ENCODE results near the gene CHRM2.

CHRM2 gene

DNA sequence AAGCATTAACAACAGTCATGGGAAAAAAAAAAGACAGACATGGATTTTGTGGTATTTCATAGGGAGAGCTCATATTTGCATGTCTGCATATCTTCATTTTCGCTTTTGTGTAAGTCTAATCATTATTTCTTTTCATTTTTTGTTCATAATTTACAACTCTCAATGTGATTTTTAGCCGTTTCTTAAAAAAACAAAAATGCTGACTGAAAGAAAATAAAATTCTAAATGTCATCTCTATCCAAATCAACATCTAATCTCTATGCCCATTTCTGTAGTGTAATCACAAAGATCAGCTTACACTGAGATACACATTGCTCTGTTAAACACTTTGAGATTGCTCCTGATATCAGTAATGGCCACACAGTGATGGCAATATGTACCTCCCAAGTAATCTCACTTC lies 29.2 kb downstream of the CHRM2 start:
- no peak for DNase-seq

DNA sequence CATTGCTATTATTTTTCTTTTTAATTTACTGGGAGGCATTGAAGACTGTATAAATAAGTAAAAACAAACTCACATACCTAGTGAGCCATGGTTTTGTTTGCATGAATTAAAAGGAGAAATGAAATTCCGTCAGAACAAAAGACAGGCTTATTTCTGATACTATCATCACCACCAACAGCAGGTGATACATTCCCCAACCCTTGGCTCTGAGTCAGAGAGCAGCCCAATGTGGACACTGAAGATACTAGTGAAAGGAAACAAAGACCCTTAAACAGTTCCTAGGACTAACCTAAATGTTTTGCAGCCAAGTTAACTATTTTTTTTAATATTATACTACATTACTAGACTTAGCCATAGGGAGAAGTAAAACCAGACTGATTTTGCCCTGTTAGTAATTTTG lies 31.6 kb downstream of the CHRM2 start:
- DNase-seq: no peak

DNA sequence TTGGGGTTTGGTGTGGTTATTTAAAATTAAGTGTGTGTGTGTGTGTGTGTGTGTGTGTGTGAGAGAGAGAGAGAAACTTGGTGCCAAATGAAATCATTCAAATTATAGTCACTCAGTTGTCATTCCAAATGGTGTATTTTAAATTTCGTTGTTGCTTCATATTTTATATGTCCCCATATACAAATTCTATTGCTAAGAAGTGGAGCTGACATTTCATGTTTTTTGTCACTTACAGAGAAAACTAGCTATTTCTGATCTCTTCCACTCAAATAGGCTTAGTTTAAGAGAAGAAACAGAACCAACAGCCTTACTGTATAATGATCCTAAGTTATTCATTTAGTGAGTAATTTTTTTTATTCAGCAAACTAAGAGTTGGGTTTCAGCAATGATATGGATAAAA lies 42.3 kb downstream of the CHRM2 start:
- DNase-seq: no peak

DNA sequence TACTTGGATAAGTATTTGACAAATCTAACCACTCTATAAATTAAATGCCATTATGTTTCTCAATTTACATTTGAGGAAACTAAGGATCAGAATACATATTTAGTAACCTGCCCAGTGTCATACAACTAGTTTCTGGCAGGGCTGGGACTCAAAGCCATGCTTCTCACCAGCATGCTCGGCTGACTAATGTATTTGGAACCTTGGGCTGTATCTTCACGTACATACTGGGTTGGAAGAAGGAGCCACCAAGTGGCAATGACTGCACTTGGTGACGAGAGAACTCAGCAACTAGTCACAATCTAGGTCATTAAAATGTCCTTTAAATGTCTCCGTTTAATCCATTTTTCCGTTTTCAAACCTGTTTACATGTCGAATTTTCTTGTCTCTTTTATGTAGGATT lies 42.9 kb downstream of the CHRM2 start:
- DNase-seq: no peak

DNA sequence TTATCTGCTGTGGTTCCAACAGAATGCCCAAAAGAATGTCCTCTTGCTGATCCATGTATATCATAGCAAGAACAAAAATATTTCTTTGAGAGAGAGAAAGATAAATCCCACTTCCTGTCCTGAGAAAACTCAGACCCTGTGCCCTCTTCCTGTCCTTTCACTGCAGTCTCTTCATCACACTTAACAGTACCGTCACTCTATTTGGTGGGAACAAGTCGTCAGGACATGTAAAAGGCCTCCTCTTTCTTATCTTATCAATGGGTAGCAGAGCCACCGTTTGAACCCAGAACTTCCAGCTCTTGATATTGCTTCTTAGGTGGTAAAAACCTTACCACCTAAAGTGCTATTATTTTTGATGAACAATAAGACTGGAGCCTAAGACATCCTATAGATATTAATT lies 43.9 kb downstream of the CHRM2 start:
- no peak for DNase-seq

DNA sequence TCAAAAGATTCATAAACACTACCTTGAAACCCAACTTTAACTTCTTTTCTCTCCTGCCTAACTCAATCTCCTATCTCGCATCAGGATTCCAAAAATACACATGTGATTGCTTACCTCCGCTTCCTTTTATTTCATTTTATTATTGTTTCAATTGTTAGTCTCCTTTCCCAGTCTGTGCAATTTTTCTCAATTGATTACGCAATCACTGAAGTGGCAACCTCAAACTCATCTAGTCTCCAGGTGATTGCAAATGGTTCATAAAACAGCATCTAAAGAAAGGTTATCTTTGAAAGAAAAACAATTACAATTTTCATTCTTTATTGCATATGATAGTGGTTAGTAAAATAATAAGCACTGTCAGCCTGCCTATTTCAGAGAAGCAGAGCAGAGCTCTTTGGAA lies 45.6 kb downstream of the CHRM2 start:
- DNase-seq: no peak

DNA sequence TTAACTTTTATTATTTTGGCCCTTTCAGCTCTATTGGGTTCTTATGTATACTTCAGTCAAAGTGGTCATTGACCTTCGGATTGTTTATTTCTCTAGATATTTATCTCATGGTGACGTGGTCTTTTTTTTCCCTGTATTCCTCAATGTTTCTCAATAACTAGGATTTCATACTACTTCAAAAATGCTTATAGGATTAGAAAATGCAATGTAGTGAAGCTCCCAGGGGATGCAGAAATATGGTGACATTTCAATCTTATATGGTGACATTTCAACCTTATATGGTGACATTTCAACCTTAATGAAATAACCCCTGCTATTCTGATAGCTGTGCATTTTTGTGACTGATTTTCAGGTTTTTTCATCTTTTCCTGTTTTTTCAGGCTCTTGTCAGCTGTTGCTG lies 51.4 kb downstream of the CHRM2 start:
- DNase-seq: no peak

DNA sequence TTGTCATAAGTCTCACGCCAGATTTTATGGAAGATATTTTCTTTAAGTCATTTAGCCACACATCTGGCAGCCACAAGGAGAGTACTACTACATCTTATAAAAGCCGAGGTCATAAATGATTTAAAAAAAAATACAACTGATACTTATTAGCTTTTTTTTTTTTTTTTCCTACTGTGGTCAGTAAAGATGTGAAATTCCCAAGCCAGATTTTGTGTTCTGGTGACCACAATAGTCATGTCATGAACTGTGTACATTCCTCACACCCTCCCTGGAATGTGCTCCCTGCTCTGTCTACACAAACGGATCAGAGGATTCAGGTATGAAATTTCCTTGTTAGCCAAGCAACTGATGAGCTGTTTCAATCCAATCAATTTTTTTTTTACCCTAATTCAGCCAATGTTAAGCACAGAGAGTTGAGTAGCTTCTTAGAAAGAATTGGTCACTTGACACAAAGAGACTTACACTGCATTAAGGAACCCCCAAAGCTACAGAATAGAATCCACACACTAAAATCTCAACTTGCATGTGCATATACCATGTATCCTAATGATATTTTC lies 54.7 kb downstream of the CHRM2 start:
- DNase-seq: no peak

DNA sequence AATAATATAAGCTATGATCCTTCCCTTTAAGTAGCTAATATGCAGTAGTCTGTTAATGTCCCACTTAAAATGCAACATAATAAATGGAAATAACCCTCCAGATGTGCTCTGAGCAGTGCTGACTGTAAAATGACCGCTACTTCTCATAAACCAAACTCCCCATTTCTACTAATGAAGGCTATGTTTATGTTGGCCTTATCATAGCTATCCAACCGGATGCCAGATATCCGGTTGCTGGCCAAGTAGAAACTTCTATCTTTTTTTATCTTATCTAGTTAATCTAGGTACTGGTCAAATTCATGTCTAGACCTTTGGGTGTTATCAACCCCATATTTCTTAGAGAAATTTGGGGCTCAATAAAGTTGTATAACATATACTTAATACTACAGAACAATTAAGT lies 56.6 kb downstream of the CHRM2 start:
- no peak for DNase-seq

DNA sequence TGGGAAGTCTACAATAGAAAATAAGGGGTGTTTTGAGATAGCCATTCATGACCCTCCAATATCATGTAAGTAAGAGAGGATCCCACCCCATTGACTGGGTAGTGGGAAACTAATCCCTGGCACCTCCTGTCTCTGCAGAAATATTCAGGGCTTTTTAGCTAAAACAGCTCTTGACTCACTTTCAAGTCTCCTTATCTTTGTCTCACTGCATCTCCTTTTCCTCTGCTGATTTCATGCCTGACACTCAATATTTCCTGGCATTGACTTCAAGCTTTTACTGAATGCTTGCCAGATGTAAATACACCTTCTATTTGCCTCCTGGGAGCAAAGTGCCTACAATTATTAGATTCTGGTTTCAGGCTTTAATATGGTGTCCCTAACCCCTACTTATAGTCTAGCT lies 57.1 kb downstream of the CHRM2 start:
- DNase-seq: no peak

DNA sequence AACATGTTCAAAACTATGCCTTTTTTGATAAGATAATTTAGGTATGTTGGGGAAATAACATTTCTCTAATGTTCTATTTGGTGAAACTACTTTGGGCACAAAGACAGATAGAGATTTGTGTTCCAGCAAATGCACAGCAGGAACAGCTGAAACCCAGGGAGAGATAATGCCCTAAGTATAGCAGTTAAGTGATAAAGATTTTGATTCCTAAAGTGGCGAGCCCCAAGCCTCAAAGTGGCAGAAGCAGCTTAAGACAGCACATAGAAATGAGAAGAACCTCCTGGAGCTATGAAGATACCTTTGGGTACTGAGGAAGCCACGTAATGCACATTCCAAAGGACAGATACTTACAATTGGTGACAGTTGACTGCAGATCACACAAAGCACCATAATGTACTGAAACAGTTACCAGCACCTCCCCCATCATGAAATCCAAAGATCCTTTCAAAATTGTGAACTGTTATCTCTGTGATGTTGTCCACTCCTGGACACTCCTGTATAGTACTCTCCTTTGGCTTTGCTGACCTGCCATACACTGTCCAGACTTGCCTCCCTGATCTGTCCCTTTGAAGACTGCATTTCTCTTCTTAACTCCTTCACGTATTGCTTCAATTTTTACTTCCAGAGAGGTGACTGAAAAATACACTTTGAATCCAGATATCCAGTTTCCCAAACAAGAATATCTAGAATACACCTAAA lies 62.9 kb downstream of the CHRM2 start:
- DNase-seq: no peak

DNA sequence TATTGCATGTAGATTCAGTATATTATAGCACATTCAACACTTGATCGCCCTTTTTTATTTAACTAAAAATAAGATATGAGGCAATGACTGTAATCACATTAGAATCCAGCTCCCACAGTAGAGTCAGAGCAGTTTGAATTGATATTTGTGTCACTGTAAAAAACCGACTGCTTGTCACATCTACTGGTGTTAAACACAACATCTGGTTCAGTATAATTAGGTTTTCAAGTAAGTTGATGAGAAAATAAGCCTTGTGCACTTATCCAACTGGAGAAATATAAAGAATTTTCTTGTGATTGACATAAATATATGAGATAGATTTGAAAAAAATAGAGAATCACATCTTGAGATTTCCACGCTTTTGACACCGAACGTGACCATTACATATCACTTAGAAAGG lies 69.0 kb downstream of the CHRM2 start:
- no peak for DNase-seq

DNA sequence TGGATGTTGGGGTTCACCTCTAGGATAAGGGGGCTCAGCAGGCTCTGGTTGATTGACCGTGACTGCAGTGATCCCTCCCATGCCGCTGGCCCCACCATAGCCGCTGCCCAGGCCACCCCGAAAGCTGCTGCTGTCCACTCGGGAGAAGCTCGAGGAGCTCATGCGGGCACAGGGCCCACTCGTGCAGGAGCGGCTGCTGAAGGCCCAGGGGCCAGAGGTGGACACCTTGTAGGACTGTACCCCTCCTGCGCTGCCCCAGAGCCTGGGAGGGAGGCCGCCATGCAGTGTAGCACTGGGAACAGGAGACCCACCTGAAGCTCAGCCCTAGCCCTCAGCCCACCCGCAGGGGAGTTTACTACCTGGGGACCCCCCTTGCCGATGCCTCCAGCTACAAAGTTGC lies 70.0 kb downstream of the CHRM2 start:
- no peak for DNase-seq

DNA sequence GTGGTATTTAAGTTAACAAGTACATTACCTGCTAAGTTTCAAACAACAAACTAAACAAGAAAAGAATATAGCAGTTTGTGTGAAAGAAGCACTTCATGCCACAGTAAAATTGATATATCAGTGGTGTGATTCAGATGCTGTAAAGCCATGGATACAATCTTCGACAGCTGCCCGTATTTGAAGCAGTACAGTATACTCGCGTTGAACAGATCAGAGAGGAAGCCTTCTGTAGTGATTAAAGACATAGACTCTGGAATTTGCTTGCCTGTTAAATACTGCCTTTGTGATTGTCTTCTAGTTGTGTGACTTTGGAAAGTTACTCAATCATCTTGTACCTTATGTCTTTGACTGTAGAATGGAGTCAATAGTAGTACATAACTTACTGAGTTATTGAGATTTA lies 71.7 kb downstream of the CHRM2 start:
- no peak for DNase-seq

DNA sequence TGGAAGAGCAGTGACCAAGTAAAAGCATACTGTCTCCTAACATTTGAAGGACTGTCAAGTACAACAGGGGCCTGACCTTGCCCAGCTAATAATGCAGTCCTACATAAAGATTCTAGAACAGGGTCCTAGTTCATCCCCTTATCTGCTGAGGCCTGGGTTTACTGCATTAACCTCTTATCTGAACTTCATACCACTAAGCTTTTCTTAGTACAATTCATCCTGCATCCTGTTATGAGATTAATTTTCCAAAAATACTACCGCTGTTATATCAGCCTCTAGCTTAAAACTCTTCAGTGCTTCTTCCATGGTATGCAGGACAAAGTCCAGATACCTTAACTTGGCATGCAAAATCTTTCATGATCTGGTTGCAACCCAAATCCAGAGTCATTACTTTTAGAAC lies 72.5 kb downstream of the CHRM2 start:
- DNase-seq: no peak

DNA sequence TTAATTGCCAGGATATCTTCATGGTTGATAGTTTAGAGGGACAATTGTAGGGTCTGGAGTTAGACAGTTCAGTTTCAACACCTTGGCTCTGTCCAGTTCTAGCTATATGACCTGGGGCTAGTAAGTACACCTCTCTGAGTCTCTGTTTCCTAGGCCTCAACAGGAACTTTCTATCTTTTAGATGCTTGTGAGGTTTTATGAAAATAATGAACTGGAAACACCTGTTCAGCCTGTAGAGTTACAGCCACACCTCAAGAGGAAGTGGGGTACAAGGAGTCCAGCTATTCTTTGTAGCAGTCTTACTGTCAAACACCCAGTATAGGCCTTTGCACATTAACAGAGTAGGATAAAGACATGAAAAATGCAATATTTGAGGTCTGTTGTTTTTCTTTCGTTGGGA lies 73.4 kb downstream of the CHRM2 start:
- DNase-seq: no peak

DNA sequence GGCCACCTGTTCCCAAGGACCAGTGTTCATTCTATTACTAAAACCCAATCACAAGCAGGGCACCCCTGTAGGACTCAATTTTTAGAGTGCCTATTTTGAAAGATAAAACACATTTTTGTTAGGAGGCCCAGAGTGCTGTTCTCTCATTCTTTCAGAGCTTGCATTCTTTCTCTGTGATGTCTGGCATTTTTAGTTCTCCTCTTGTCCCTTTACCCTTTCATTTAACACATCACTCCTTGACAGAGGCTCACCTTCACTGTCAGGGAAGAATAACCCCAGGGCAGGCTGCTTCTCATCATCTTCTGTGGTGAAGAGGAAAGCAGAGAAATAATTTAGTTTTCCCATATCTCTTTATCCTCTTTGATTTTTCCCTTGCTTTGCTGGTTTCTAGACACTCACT lies 73.9 kb downstream of the CHRM2 start:
- DNase-seq: no peak

DNA sequence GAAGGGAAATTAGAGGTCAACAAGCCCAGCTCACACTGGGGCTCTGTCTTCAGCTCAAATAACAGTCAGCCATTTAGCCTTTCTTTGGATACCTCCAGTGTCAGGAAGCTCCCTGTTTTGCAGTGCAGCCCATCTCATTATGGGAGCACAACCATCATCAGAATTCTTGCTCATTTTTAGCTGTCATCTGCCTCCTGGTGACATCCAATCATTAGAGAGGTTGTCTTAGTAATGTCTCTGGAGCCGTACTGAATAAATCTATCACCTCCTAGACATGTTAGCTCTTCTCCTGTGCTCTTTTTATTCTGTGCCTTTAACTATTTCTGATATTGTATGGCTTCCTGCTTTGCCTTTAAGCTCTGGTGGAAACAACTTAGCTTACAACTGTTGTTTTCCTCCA lies 74.5 kb downstream of the CHRM2 start:
- no peak for DNase-seq

DNA sequence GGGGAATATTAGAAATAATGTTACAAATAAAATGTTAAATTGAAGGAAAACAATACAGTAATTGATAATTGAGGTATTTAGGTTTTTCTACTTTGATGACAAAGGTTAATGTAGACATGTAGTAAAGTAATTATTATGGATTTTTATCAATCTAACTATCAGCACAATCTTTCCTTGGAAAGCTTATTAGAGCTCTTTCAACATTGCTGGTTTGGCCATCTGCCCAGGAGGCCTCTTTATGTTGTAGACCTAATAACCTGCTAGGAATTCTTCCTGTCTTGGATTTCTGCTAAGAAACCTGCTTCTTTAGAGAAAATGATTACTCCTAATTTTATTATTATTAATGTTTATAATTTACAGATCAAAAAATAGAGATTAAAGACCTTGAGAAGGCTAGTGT lies 78.9 kb downstream of the CHRM2 start:
- no peak for DNase-seq

DNA sequence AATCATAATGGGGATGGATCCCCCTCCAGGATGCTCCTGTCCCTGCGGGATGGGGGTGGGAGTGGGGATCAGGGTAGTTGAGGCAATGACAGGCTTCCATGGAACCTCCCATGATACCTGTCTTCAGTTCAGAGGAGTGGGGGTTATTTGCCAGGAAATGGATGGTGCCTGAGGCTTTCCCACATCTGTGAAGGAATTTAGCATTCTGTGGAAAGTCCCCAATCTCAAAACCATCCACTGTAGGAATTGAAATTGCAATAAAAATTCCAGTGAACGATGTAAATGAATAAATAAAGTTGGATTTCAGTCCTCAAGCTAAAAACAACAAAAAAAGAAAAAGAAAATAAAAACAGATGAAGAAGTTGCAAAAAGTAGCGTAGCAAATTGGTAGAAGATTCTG lies 81.9 kb downstream of the CHRM2 start:
- DNase-seq: no peak

DNA sequence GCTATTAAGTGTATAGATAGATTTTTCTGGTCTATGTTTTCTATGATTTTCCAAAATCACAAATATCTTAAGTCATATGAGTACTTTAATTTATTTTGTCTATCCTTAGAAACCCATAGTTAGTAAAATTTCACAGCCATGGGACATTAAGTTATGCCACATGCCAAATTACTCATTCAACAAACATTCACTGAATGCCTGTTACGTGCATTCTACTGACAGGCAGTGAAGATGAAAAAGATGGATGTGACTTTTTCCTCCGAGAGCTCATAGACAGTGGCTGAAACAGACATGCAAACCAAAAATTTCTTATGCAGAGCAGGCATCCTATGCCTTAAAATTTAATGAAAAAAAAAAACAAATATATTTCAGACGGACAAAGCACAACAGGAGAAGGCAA lies 84.9 kb downstream of the CHRM2 start:
- no peak for DNase-seq

DNA sequence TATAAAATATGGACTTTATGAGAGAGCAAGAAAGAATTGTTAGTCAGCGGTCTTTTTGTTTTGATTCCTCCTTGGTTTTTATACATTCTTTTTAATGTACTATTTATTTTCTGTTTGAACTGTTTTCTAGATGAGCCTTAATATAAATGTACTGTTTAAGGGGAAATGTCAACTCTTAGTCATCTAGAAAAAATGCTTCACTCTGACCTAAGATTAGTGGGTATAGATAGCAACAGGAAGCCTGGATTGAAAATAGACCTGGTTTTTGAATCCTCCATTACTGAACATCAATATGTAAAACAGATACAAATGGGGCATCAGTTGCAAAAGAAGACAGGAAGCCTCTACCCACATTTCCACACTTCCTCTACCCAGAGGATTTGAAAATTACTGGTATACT lies 87.8 kb downstream of the CHRM2 start:
- no peak for DNase-seq

DNA sequence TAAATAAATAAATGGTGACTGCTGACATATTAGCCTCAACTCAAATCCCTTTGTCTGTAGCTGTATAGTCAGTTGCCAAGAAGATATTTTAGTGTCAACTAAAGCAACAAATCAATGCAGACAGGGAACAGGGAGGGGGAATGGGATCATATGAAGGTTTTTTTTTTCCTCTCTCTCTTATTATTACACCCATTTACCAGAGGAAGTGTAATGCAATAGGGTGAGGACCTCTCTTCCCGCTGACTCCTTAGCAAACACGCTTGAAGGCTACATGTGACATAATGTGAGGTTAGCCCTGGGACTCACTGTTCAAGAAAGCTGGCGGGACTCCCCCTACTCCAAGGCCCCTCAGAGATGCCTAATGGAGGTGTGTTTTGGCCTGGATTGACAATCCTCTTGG lies 88.2 kb downstream of the CHRM2 start:
- no peak for DNase-seq

DNA sequence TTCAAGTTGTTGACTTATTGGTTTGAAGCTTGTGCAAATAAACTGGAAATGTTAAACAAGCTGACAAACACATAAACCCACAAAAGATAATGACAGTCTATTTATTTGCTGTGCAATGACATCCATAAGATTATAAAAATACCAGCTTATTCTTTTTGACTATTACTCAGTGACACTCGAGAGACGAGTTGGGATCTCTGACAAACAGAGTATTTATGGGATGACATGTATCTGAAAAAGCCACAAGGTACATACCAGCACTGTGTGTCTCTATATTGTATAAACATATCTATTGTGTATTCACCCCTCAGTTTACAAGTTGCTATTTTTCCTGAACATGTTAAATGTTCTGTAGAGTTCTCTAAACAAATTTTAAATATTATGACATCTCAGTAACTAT lies 88.9 kb downstream of the CHRM2 start:
- no peak for DNase-seq

DNA sequence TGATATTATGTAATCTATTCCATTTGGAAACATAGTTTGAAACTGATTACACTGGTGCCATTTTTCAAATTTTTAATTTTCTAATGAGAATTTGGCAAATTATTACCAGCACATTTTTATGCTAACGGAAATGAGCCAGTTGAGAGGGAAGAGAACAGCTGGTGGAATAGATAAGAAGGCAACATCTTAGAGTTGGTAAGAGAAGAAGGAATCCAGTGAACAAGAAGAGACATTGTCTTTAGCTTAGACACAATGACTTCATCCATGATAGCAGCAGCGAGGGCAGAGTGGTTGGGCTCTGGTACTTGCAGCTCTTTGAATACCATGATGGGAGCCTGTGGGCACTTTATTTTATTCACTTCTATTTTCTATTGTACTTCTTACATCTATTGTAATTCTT lies 89.6 kb downstream of the CHRM2 start:
- no peak for DNase-seq

DNA sequence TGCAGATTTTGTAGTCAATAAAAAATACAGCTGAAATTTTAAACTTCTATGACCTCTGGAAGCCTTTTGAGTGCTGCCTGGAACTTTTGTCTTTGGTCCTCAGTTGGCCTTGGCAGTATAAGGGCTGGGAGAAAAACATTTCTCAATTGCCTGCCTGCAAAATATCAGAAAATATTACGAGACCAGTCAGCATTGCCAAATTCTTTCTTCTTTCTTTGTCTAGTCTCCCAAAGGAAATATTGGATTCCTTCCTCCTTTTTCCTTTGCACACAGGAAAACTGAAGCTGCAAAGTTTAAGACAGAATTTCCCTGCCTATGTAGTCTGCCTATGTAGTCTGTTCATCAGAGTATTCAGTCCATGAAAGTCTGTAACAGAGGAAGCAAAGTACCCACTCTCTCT lies 95.9 kb downstream of the CHRM2 start:
- no peak for DNase-seq
